Esophagus muscularis mucosa (tissue), 4 donors: ENCODE measurements around the gene TBC1D17.

Source experiments
- EP300 ChIP-seq: sonication (generic); formaldehyde crosslinking; IDR thresholded peaks from one replicate; pipeline ENCODE4 v1.6.1; 2017; ENCODE audit warnings: antibody characterized with exemption
- POLR2AphosphoS5 ChIP-seq, 2 donors: sonication (generic); formaldehyde crosslinking; IDR thresholded peaks; one replicate each; pipeline ENCODE4 v1.6.1; 2017; ENCODE audit warnings: antibody characterized with exemption in 2 of 2
- TF ChIP-seq, protein P1 (sequence below), 3 experiments: fragments of 200-600 bp in 2 of 3; fragments of 450-650 bp in 1 of 3; sonication (generic) in 2 of 3; IDR thresholded peaks; one replicate each; pipeline ENCODE4 v1.5.1; 2017 to 2019; ENCODE audit warnings: antibody characterized with exemption in 3 of 3, mild to moderate bottlenecking in 2 of 3, moderate library complexity in 1 of 3

DNA sequence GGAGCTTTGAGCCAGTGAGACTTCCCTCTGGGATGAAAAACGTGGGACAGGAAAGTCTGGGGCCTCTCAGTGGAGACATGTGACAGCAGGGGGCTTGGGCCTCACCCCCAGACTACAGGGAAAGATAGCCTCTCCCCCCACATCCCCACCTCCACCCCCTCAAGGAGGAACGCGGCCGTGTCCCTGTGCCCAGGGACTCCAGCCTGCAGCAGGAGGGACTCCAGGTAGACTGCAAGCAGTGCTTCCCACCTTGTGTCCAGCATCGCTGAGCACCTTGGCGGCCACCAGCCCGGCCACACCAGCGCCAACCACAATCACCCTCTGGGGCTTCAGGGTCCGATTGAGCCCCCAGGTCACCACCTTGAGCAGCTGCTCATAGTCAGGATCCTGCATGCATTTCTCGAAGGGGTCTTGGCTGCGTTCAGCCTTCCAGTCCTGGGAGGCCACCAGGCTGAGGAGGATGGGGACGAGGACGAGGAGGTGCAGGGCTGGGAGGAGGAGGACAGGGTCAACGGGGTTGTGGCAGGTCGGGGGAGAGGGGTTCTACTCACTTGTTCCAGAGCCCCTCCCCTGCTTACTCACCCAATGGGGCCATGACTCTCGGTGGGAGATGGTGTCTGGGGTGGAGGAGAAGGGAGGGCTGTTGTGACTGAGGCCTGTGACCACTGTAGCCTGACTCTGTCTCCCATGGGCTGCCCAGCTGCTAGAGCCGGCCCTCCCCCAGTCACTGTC, 18.2 kb downstream of the TBC1D17 start:
- no peak for TF ChIP-seq POLR2AphosphoS5 (IDR thresholded peaks at IDR 0.05)
- TF ChIP-seq, protein P1, sequence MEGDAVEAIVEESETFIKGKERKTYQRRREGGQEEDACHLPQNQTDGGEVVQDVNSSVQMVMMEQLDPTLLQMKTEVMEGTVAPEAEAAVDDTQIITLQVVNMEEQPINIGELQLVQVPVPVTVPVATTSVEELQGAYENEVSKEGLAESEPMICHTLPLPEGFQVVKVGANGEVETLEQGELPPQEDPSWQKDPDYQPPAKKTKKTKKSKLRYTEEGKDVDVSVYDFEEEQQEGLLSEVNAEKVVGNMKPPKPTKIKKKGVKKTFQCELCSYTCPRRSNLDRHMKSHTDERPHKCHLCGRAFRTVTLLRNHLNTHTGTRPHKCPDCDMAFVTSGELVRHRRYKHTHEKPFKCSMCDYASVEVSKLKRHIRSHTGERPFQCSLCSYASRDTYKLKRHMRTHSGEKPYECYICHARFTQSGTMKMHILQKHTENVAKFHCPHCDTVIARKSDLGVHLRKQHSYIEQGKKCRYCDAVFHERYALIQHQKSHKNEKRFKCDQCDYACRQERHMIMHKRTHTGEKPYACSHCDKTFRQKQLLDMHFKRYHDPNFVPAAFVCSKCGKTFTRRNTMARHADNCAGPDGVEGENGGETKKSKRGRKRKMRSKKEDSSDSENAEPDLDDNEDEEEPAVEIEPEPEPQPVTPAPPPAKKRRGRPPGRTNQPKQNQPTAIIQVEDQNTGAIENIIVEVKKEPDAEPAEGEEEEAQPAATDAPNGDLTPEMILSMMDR (IDR thresholded peaks at IDR 0.05): no peak
- TF ChIP-seq EP300: no peak
